ENCODE measurements around the gene GRAMD2A.

Gene GRAMD2A

DNA sequence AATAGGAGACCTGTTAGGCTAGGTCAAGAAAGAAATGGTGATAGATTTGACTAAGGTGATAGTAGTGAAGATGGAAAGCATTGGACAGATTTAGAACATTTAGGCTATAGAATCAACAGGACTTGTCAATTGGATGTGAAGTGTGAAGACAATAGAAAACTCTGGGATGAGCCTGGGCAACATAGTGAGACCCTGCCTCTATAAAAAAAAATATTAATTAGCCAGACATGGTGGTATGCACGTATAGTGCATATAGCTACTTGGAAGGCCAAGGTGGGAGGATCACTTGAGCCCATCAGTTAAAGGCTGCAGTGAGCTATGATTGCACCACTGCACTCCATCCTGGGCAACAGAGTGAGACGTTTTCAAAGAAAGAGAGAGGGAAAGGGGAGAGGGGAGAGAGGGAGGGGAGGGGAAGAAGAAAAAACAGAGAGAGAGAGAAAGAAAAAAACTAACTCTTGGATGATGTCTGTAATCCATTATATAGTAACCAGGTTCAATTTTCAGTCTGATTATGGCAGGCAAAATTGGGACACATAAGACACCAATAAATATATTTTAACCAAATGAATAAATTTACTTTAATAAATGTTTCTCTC is 69.8 kb downstream of the GRAMD2A start:
- DNase-seq, result no peak

DNA sequence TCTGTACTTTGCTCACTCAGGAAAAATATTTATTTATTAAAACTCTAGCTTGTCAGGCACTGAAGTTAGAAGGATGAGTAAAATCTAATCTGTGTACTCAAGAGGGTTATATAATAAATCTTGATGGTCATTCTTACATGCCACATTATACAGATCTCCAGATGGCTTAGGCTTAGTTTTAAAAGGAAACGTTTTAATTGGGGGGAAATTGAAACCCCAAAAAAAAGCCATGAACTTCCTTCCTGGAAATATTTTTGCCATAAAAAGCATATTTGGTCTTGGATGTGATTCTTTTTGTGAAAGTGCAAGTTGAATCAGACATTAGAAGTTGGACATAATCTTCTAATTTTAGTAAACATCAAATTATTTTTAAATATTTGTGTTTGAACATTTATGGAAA is 73.4 kb downstream of the GRAMD2A start:
- no peak for DNase-seq

DNA sequence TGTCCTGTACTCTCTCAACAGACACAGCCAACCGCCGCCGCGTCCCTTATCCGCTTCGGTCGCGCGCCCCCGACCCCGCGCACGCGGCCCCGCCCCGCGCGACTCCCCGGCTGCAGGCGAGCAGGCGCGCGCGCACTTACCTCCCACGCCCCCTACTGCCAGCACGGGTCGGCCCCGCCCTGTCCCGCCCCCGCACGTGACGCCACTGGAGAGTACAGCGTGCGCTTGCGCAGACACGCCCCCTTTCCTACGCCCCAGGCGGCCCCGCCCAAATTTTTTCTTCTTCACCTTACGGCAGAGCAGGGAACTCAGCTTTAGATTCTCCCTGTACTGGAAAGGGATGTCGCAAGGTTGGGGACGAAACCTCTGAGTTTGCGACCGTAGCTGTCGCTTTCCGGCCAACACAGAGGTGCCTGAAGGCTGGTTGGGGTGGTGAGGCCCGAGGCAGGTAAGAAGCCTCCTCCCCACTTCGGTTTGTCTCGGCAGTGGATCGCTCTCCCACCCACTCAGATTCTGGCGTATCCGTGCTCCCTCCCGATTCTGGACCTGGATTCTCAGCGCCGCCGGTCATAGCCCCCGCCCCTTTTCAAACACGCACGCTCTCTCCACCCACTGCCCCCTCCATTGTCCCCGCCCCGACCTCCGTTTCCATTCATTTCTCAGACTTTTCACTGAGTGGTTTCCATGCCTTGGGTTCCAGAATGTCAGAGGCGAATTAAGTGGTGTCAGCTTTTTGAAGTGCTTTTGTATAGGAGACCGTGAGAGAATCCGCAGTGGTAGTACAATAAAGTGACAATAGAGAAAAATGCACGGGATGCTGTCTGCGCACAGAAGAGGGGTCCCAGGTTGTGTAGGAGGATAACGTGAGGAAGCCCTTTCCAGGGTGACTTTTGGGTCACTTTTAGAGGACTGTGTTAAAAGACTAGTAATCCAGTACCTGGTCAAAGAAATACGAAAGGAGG is 79.3 kb downstream of the GRAMD2A start, which contains the start of the genes MYO9A and SENP8:
Gene MYO9A (minus strand): TSS at position 134 of the 962 bp plus-strand sequence. CDS start 71,587 bp downstream, outside the sequence.
Gene SENP8 (plus strand): TSS at position 387 of the 962 bp plus-strand sequence. CDS start 21,221 bp downstream, outside the sequence.
- peak; percentile 99 for DNase-seq

DNA sequence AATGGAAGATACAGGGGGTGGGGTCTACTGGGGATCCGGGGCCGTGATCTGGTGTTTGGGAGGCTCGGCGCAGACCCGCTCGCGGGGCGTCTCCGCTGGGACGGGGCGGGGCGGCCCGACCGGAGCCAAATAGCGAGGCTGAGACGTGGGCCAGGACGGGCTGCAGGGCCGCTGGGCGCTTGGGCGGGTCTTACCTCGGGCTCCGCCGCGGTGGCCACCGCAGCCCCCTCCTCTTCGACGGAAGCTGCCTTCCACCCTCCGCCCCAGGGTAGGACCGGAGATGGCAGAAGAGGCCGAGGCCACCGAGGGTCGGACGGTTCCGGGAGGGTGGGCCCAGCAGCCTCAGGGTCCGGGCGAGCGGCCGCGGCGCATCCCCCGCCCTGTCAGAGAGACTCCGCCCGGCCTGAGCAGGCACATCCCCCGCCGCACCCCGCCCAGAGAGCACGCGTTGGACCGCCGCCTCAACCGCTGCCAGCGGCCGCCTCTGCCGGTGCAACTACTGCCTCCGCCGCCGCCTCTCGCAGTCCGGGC is 80.0 kb downstream of the GRAMD2A start:
- DNase-seq, result peak; percentile 67

DNA sequence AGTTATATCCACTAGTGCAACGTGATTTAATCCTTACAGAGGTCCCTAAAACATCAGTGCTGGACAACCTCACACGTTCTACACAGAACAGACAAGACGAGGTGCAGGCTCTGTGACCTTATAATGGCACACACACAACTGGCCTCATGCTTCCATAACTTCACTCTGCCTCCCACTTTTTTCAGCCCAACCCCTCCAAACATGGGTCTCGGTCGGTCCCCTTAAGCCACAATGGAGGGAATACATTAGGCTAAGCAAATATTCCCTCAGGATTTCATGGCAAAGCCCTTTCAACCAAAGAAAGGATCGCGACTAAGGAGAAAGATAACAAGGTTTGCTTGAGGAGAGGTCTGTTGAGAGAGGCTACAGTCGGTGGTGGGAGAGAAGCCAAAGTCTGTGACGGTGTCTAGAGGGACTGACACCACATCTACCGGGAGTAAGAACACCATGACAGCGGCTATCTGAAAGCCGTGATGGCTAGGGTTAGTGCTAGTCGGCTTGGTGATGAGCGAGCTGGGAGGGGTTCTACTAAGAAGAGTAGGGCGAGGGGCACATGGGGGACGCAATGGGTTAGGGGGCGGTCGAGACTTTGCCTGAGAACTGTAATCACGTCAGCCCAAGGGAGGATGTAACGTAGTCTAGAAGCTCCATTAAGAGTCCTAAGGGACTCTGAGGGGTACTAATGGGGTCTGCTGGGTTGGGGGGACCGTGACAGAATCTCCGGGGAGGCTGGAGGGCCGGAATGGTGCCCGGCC is 80.7 kb downstream of the GRAMD2A start:
- DNase-seq, result no peak

DNA sequence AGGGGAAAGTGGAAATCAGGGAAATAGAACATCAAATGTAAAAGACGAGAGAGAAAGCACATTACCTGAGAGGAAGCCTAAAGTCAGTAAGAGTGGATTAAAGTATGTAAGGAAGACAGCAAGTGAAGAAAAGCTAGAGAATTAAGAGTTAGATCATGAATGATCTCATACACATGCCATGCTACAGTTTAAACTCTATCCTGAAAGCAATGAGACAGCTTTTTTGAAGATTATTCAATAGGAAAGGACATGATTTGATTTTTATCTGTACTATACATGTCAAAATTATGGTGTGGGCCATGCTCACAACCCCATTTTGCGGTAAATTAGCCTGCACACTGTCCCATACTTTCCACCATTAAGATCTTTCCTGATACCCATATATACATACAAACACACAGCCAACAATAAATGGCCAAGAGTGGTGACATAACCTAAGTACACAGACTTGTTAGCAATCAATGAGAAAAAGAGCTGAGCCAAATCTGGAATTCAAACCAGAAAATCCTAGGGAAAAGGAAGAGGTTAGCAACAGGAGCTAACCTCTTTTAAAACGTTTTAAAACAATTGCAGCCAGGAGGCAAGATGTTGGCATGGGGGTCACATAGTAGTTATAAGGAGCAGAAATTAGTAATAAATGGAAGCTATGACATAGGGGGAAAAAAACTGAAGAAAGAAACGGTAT is 84.1 kb downstream of the GRAMD2A start:
- DNase-seq, result no peak

DNA sequence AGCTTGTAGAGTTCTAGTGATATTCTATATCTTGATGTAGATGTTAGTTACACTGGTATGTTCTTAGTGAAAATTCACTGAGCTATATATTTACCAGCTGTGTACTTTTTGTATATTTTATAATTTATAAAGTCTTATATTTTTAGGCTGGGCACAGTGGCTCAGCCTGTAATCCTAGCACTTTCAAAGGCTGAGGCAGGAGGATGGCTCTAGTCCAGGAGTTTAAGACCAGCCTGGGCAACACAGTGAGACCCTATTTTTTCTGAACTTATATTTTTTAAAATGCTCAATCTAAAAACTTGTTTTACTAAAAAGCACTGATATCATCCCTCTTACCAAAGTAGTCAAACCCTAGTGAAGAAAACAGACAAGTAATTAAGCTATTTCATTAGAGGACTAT is 84.8 kb downstream of the GRAMD2A start:
- no peak for DNase-seq

DNA sequence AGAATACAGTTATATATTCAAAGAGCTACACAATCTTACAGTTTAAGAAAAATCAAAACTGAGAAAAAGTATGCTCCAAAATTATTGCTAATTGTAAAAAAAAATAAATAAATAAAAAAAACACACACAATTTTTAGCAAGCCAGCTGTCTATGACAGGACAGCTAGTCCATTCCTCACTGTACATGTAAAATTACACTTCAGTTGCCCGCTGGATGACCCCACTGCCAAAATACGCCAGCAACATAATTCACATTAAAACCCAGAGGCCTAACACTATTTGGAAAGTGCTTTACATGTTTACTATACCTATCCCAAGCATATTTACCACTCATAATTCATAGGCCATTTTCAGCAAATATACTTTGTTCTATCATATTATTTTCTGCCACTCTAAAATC is 85.5 kb downstream of the GRAMD2A start:
- DNase-seq, result no peak

DNA sequence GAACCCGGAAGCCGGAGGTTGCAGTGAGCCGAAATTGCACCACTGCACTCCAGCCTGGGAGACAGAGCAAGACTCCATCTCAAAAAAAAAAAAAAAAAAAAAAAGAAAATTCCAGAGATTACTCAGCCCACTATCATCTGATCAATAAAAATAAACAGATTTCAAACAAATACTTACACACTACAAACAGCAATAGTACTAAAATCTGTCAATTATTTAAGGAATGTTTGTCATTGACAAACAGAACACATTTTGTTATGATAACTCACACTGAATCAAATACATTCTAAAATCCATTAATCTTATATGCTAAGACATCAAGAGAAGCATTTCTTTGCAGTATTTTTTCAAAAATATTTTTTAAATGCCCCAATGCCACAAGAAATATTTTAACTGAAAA is 87.2 kb downstream of the GRAMD2A start:
- no peak for DNase-seq
